GM21515 (cell line): ENCODE data around the gene PTPRN2.
"Not testable (repeated sequence)": the region's sequence is repeated elsewhere in the genome, so short reads cannot be mapped to it uniquely, and the experiment has no call there.

Experiments used
- ATAC-seq: cut with Tn5 transposase; IDR thresholded peaks from one replicate; pipeline ENCODE4 v1.9.1; 2021; ENCODE audit not compliant: unreplicated experiment

PTPRN2 gene

GRCh38 chr7:157601530-157601929 lies 986.1 kb downstream of the PTPRN2 start:
- no peak for ATAC-seq

- ATAC-seq, result no peak
Observed at GRCh38 chr7:157599491-157599890, 988.1 kb downstream of the PTPRN2 start.

- ATAC-seq, result no peak
Observed at GRCh38 chr7:157597562-157597961, 990.1 kb downstream of the PTPRN2 start.

- ATAC-seq, result no peak
Observed at GRCh38 chr7:157596881-157597280, 990.7 kb downstream of the PTPRN2 start.

GRCh38 chr7:157596471-157596870 lies 991.2 kb downstream of the PTPRN2 start:
- no peak for ATAC-seq

GRCh38 chr7:157596026-157596425 lies 991.6 kb downstream of the PTPRN2 start:
- no peak for ATAC-seq

GRCh38 chr7:157595086-157595855 lies 992.4 kb downstream of the PTPRN2 start:
- no peak for ATAC-seq

- no peak for ATAC-seq
Observed at GRCh38 chr7:157594306-157594705, 993.3 kb downstream of the PTPRN2 start.

- no peak for ATAC-seq
Observed at GRCh38 chr7:157593541-157593940, 994.1 kb downstream of the PTPRN2 start.

- not testable (repeated sequence) for ATAC-seq
Observed at GRCh38 chr7:157592636-157593320, 994.8 kb downstream of the PTPRN2 start.

GRCh38 chr7:157590526-157590925 lies 997.1 kb downstream of the PTPRN2 start:
- ATAC-seq, result no peak

- ATAC-seq, result no peak
Observed at GRCh38 chr7:157589680-157590079, 997.9 kb downstream of the PTPRN2 start.

GRCh38 chr7:157587805-157588560 lies 999.6 kb downstream of the PTPRN2 start:
- ATAC-seq, result no peak

GRCh38 chr7:157587051-157587804 lies 1000.4 kb downstream of the PTPRN2 start:
- no peak for ATAC-seq

GRCh38 chr7:157586426-157586955 lies 1001.1 kb downstream of the PTPRN2 start:
- ATAC-seq, result no peak

- no peak for ATAC-seq
Observed at GRCh38 chr7:157585113-157585861, 1002.3 kb downstream of the PTPRN2 start.

- no peak for ATAC-seq
Observed at GRCh38 chr7:157584420-157584819, 1003.2 kb downstream of the PTPRN2 start.

GRCh38 chr7:157581740-157582139 lies 1005.9 kb downstream of the PTPRN2 start:
- no peak for ATAC-seq

- no peak for ATAC-seq
Observed at GRCh38 chr7:157580324-157580723, 1007.3 kb downstream of the PTPRN2 start.

- no peak for ATAC-seq
Observed at GRCh38 chr7:157579425-157579824, 1008.2 kb downstream of the PTPRN2 start.
